Astrocyte (in vitro differentiated cells and primary cell): Measurements from ENCODE around the gene ITPR2.

Experiments used
- CTCF ChIP-seq: IDR thresholded peaks from 2 replicates; pipeline ENCODE4 v1.5.1; 2011; ENCODE audit warnings: low read depth, mild to moderate bottlenecking, inconsistent platforms, low read length, moderate library complexity; ENCODE audit not compliant: insufficient read depth
- EZH2 ChIP-seq: IDR thresholded peaks from 2 replicates; pipeline ENCODE4 v1.6.1; 2012; ENCODE audit warnings: mild to moderate bottlenecking, low read length, inconsistent platforms; ENCODE audit not compliant: insufficient read depth

- no peak for TF ChIP-seq CTCF
- TF ChIP-seq EZH2, result no peak
These were observed 63.4 kb downstream of the ITPR2 start for GRCh38 chr12:26769611-26770010.
